ENCODE measurements around the gene GARRE1.

DNA sequence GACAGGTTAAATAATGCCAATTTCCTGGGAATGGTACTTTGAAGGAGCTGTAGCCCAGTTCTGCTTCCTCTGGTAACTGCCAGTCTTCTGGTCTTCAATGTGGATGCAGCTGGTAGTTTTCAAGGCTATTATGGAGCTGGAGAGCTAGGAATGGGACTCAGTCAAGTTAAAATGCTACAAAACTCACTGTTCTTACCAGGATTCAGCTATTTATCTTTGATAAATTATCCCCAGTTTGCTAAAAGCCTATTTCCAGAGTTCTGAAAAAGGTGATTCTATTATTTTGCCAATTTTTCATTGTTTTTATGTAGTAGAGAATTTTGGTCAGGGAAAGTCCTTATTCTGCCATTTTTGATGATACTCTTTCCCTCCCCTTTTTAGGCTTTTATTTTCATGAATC is 40.7 kb downstream of the GARRE1 start:
- TF ChIP-seq POLR2A (IDR thresholded peaks at IDR 0.05), result no peak
- TF ChIP-seq CTCF (IDR thresholded peaks at IDR 0.05), result no peak

Data from ovary (tissue), 3 donors.